ENCODE measurements around the gene OR8J1.
"Not testable (repeated sequence)": the region's sequence is repeated elsewhere in the genome, so short reads cannot be mapped to it uniquely, and the experiment has no call there.

OR8J1 gene

GRCh38 chr11:56353991-56354390 lies at the start of gene OR8J1:
OR8J1 (plus strand) TSS chr11:56354291; CDS start chr11:56360247, 5,956 bp downstream.
- DNase-seq (ENCODE audit: low read depth in 2 of 2): no peak

- no peak for DNase-seq (ENCODE audit: low read depth in 2 of 2)
These were observed 46.3 kb upstream of the OR8J1 start for GRCh38 chr11:56307836-56308235.

GRCh38 chr11:56314844-56315243 lies 39.2 kb upstream of the OR8J1 start, which contains the start of gene OR8K3:
OR8K3 (plus strand) TSS chr11:56315144; CDS start chr11:56318307, 3,163 bp downstream.
- no peak for DNase-seq (ENCODE audit: low read depth in 2 of 2)

GRCh38 chr11:56331861-56332491 lies 22.1 kb upstream of the OR8J1 start:
- no peak for DNase-seq (ENCODE audit: low read depth in 2 of 2)

- DNase-seq (ENCODE audit: low read depth in 2 of 2): no peak
These were observed 20.9 kb upstream of the OR8J1 start for GRCh38 chr11:56333156-56333555.

GRCh38 chr11:56340289-56340688 lies 13.8 kb upstream of the OR8J1 start:
- DNase-seq (ENCODE audit: low read depth in 2 of 2): no peak

GRCh38 chr11:56345739-56346138 lies 8.4 kb upstream of the OR8J1 start, which contains the start of gene OR8K1:
OR8K1 (plus strand) TSS chr11:56346039; CDS start chr11:56346039, 0 bp downstream.
- DNase-seq (ENCODE audit: low read depth in 2 of 2): no peak

- no peak for DNase-seq (ENCODE audit: low read depth in 2 of 2)
These were observed 21.2 kb downstream of the OR8J1 start, which contains the start of gene OR8U1 for GRCh38 chr11:56375324-56375723. OR8U1 (plus strand) TSS chr11:56375624; CDS start chr11:56375624, 0 bp downstream.

- no peak for DNase-seq (ENCODE audit: low read depth in 2 of 2)
These were observed 26.0 kb downstream of the OR8J1 start for GRCh38 chr11:56380120-56380519.

GRCh38 chr11:56394381-56394780 lies 40.3 kb downstream of the OR8J1 start:
- DNase-seq (ENCODE audit: low read depth in 2 of 2): no peak

- no peak for DNase-seq (ENCODE audit: low read depth in 2 of 2)
These were observed 42.0 kb downstream of the OR8J1 start for GRCh38 chr11:56396047-56396446.

- DNase-seq (ENCODE audit: low read depth in 2 of 2): not testable (repeated sequence)
These were observed 47.9 kb downstream of the OR8J1 start for GRCh38 chr11:56401858-56402461.

GRCh38 chr11:56404393-56404792 lies 50.3 kb downstream of the OR8J1 start:
- DNase-seq (ENCODE audit: low read depth in 2 of 2): no peak

GRCh38 chr11:56410801-56411200 lies 56.7 kb downstream of the OR8J1 start:
- no peak for DNase-seq (ENCODE audit: low read depth in 2 of 2)

Measured in fibroblast of skin of left quadriceps (primary cell).